NCI-H748 (cell line): ENCODE data around the gene TFG.

Experiments used
- DNase-seq: peaks from one replicate; lab custom pipeline; 2025; ENCODE audit not compliant: unreplicated experiment; lab: John Stamatoyannopoulos, UW

TFG gene

GRCh38 chr3:100703865-100704264 lies 5.4 kb upstream of the TFG start:
- DNase-seq, result no peak

- DNase-seq, result no peak
These were observed 2.9 kb upstream of the TFG start for GRCh38 chr3:100706365-100706764.

GRCh38 chr3:100708644-100708988 lies 678 bp upstream of the TFG start:
- no peak for DNase-seq

GRCh38 chr3:100709842-100710260 lies 557 bp downstream of the TFG start:
- peak; percentile 53 for DNase-seq

GRCh38 chr3:100710261-100710968 lies 1.1 kb downstream of the TFG start:
- peak; percentile 14 for DNase-seq

GRCh38 chr3:100715176-100715575 lies 5.9 kb downstream of the TFG start:
- DNase-seq, result no peak

GRCh38 chr3:100717063-100717462 lies 7.8 kb downstream of the TFG start:
- no peak for DNase-seq

- DNase-seq, result no peak
These were observed 8.6 kb downstream of the TFG start for GRCh38 chr3:100717637-100718487.

- no peak for DNase-seq
These were observed 9.8 kb downstream of the TFG start for GRCh38 chr3:100719136-100719535.

- peak; percentile 3 for DNase-seq
These were observed 11.1 kb downstream of the TFG start for GRCh38 chr3:100720426-100720825.

- DNase-seq, result no peak
These were observed 16.7 kb downstream of the TFG start for GRCh38 chr3:100725935-100726513.

GRCh38 chr3:100726706-100727105 lies 17.4 kb downstream of the TFG start:
- DNase-seq, result no peak

- no peak for DNase-seq
These were observed 21.2 kb downstream of the TFG start for GRCh38 chr3:100730524-100730923.

GRCh38 chr3:100732435-100732834 lies 23.1 kb downstream of the TFG start:
- no peak for DNase-seq

- peak; percentile 16 for DNase-seq
These were observed 28.0 kb downstream of the TFG start for GRCh38 chr3:100737334-100737733.

GRCh38 chr3:100740207-100740606 lies 30.9 kb downstream of the TFG start:
- DNase-seq, result no peak

GRCh38 chr3:100743535-100743934 lies 34.2 kb downstream of the TFG start:
- no peak for DNase-seq

GRCh38 chr3:100744671-100745070 lies 35.4 kb downstream of the TFG start:
- DNase-seq, result no peak

- no peak for DNase-seq
These were observed 36.3 kb downstream of the TFG start for GRCh38 chr3:100745617-100746016.

GRCh38 chr3:100746092-100746491 lies 36.8 kb downstream of the TFG start:
- DNase-seq, result no peak

- no peak for DNase-seq
These were observed 38.9 kb downstream of the TFG start for GRCh38 chr3:100748220-100748619.

- no peak for DNase-seq
These were observed 39.7 kb downstream of the TFG start for GRCh38 chr3:100748967-100749366.
